BLaER1 treated with 17β-estradiol and CSF1 and Interleukin-3, amounts not matched to agents 10 nM and 100 nM (cell line): ENCODE results near the gene KCNJ1.

Source experiments
- H3K27ac ChIP-seq, 11 experiments: shearing (Covaris generic); formaldehyde crosslinking; 2 replicates each; pipeline ENCODE4 v1.8.1; 2022
- H3K27me3 ChIP-seq, 11 experiments: shearing (Covaris generic); formaldehyde crosslinking; 2 replicates each; pipeline ENCODE4 v1.8.1; 2022
- H3K36me3 ChIP-seq, 11 experiments: shearing (Covaris generic); formaldehyde crosslinking; 2 replicates each; pipeline ENCODE4 v1.8.1; 2022
- H3K4me1 ChIP-seq, 10 experiments: shearing (Covaris generic); formaldehyde crosslinking; 2 replicates each; pipeline ENCODE4 v1.8.1; 2022
- H3K4me2 ChIP-seq, 11 experiments: shearing (Covaris generic); formaldehyde crosslinking; 2 replicates each; pipeline ENCODE4 v1.8.1; 2022
- H3K4me3 ChIP-seq, 10 experiments: shearing (Covaris generic); formaldehyde crosslinking; 2 replicates each; pipeline ENCODE4 v1.8.1; 2022
- H3K9ac ChIP-seq, 11 experiments: shearing (Covaris generic); formaldehyde crosslinking; 2 replicates each; pipeline ENCODE4 v1.8.1; 2022
- H3K9me3 ChIP-seq, 11 experiments: shearing (Covaris generic); formaldehyde crosslinking; replicated peaks in 1 of 11; 2 replicates each; pipeline ENCODE4 v1.8.1; 2022
- H4K20me1 ChIP-seq, 11 experiments: shearing (Covaris generic); formaldehyde crosslinking; 2 replicates each; pipeline ENCODE4 v1.8.1; 2022
- Cebpa-rat ChIP-seq, 11 experiments: shearing (Covaris generic); IDR thresholded peaks; 2 replicates each; pipeline ENCODE4 v1.8.1; 2022

Gene KCNJ1

DNA sequence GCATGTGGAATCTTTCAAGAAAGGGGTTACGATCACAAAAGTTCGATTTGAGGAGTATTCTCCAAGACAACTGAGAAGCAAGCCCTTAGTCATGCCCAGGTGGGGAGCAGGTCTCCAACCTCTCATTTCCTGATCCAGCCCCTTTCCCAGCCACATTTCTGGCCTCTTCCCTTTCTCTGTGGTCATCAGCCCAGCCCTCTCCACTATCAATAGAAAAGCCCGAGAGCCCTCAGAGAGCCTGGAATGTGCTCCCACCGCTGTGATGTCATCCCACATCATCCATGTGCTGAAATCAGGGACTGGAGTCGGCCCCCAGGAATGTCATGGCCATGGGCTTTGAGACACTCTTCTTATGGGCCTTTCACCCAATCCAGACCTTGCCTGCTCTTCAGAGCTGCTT lies 62.6 kb downstream of the KCNJ1 start:
- H3K9me3 ChIP-seq: no peaks in the 10 kb centered on the region
- no peak overlapping the region for H3K4me2 ChIP-seq
- H3K27me3 ChIP-seq: no peaks in the 10 kb centered on the region
- H3K27ac ChIP-seq: no peak overlapping the region; a peak in 1 of 22 replicates
- TF ChIP-seq Cebpa-rat (IDR thresholded peaks at IDR 0.05): no peak
- no peak overlapping the region for H3K4me3 ChIP-seq
- H3K36me3 ChIP-seq: peaks cover 98 to 100% (median 100%) of the 10 kb centered on the region in 11 experiments
- peaks cover 87 to 100% (median 98%) of the 10 kb centered on the region in 11 experiments for H4K20me1 ChIP-seq
- H3K4me1 ChIP-seq: peaks cover 0 to 35% (median 0%) of the 10 kb centered on the region in 10 experiments; a peak in 6 of 20 replicates
- no peak overlapping the region for H3K9ac ChIP-seq

- no peaks in the 10 kb centered on the region for H3K27me3 ChIP-seq
- no peak overlapping the region for H3K9ac ChIP-seq
These were observed 63.4 kb downstream of the KCNJ1 start for GRCh38 chr11:128803449-128804245.

DNA sequence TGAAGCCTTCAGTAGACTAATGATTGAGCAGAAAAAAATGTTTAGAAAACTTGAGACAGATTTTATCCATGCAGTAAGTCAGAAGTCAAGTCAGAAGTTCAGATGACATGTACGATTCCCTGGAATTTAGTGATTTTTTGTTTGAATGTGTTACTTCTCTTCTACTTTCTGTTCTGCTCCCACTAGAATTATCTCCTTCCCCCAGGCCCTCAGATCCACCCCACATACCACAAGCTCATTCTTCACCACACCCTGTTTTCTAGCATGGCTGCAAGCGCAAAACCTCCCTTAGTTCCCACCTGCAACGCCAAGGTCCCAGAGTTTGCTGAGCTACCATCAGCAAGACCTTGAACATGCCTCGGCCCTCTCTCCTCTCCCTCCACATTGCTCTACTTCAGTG lies 64.1 kb downstream of the KCNJ1 start:
- TF ChIP-seq Cebpa-rat (IDR thresholded peaks at IDR 0.05): no peak
- no peaks in the 10 kb centered on the region for H3K9me3 ChIP-seq
- peaks cover 0 to 35% (median 0%) of the 10 kb centered on the region in 10 experiments; a peak in 6 of 20 replicates for H3K4me1 ChIP-seq
- no peak overlapping the region for H3K9ac ChIP-seq
- no peak overlapping the region for H3K4me3 ChIP-seq
- H3K4me2 ChIP-seq: peak overlapping the region in 1 of 11 experiments; percentile 34; a peak in 2 of 22 replicates
- peaks cover 96 to 100% (median 100%) of the 10 kb centered on the region in 11 experiments for H4K20me1 ChIP-seq
- no peaks in the 10 kb centered on the region for H3K27me3 ChIP-seq
- peaks cover 98 to 100% (median 100%) of the 10 kb centered on the region in 11 experiments for H3K36me3 ChIP-seq
- H3K27ac ChIP-seq: no peak overlapping the region; a peak in 1 of 22 replicates

More at GRCh38 chr11:128803449-128804245, 63.4 kb downstream of the KCNJ1 start:
- Histone ChIP-seq H4K20me1 (peaks cover 90 to 100% (median 98%) of the 10 kb centered on the region in 11 experiments), H3K36me3 (peaks cover 98 to 100% (median 100%) of the 10 kb centered on the region in 11 experiments), H3K4me2 (peak overlapping the region in 1 of 11 experiments; percentile 34; a peak in 2 of 22 replicates), H3K27ac (no peak overlapping the region; a peak in 2 of 22 replicates), H3K9me3 (no peaks in the 10 kb centered on the region), H3K4me1 (peaks cover 0 to 35% (median 0%) of the 10 kb centered on the region in 10 experiments; a peak in 6 of 20 replicates), H3K4me3 (no peak overlapping the region)
- TF ChIP-seq Cebpa-rat (IDR thresholded peaks at IDR 0.05): no peak

DNA sequence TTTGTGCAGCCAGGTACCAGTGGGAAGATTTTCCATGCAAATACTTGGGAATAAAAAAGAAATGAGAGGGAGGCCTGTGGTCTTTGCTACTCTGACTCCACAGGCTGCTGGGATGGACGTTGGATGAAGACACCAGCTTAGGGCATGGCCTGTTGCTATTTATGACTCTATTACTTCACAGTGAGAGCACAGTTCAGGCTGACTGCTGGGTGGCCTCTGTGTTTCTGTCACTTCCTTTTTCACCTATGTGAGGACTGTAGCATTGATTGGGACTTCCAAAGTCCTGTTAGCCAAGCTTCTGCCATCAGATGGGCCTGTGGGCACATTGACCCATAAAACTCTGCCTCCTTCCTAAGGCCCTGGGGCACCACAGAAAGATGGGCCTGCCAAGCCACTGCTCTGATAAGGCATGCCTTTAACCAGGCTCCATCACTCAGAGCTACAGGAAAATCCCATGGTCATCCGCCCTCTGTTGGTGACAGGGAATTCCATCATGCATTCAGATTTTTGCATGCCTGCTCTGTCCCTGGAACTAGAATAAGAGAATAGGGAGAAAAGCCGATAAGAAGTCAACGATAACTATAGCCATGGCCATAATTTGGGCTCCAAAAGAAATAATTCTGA lies 64.6 kb downstream of the KCNJ1 start:
- Histone ChIP-seq H4K20me1 (peaks cover 94 to 100% (median 100%) of the 10 kb centered on the region in 11 experiments), H3K27me3 (no peaks in the 10 kb centered on the region), H3K4me1 (peaks cover 0 to 35% (median 0%) of the 10 kb centered on the region in 10 experiments; a peak in 6 of 20 replicates), H3K9ac (no peak overlapping the region), H3K36me3 (peaks cover 98 to 100% (median 100%) of the 10 kb centered on the region in 11 experiments), H3K9me3 (no peaks in the 10 kb centered on the region), H3K27ac (no peak overlapping the region), H3K4me3 (no peak overlapping the region), H3K4me2 (peak overlapping the region in 1 of 11 experiments; percentile 8; a peak in 1 of 22 replicates)
- TF ChIP-seq Cebpa-rat (IDR thresholded peaks at IDR 0.05): no peak

DNA sequence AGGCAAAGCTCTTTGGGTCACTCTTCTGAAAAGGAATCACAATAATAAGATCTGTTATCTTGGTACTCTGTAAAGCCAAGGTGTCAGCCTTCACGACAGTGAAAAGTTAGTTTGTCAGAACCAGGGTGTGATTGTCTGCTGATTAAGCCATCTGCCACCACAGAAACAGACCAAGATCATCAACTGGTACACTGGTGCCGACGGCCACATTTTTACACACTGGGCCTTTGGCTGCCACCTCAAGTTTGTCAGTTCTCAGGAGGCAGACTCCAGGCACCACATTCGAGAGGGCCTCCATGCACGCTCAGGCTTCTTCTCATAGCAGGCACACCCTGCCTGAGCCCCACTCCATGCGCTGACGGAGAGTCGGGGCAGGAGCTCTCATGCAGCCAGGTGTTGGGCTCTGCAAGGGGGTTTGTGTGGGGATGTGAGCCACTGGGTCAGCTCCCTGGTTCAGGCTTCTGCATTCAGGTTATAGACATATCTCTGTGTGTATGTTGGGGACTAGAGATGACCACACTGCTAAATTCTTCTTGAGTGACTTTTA lies 66.2 kb downstream of the KCNJ1 start:
- no peak overlapping the region for H3K9ac ChIP-seq
- peaks cover 98 to 100% (median 100%) of the 10 kb centered on the region in 11 experiments for H3K36me3 ChIP-seq
- H3K27me3 ChIP-seq: no peaks in the 10 kb centered on the region
- H3K4me2 ChIP-seq: no peak overlapping the region
- no peak for TF ChIP-seq Cebpa-rat (IDR thresholded peaks at IDR 0.05)
- H4K20me1 ChIP-seq: peaks cover 91 to 100% (median 99%) of the 10 kb centered on the region in 11 experiments
- no peak overlapping the region for H3K27ac ChIP-seq
- no peak overlapping the region for H3K4me3 ChIP-seq
- H3K9me3 ChIP-seq: no peaks in the 10 kb centered on the region
- H3K4me1 ChIP-seq: peaks cover 0 to 35% (median 0%) of the 10 kb centered on the region in 10 experiments; a peak in 6 of 20 replicates

GRCh38 chr11:128796270-128796669 lies 70.8 kb downstream of the KCNJ1 start:
- Histone ChIP-seq H3K27me3 (no peaks in the 10 kb centered on the region), H3K4me3 (no peak overlapping the region), H3K9ac (no peak overlapping the region; a peak in 1 of 22 replicates), H3K4me1 (peaks cover 0 to 9% (median 0%) of the 10 kb centered on the region in 10 experiments; a peak in 2 of 20 replicates), H3K4me2 (no peak overlapping the region), H4K20me1 (peaks cover 71 to 100% (median 94%) of the 10 kb centered on the region in 11 experiments; a peak in 21 of 22 replicates), H3K9me3 (no peaks in the 10 kb centered on the region), H3K27ac (no peak overlapping the region), H3K36me3 (peaks cover 99 to 100% (median 100%) of the 10 kb centered on the region in 11 experiments)
- no peak for TF ChIP-seq Cebpa-rat (IDR thresholded peaks at IDR 0.05)

DNA sequence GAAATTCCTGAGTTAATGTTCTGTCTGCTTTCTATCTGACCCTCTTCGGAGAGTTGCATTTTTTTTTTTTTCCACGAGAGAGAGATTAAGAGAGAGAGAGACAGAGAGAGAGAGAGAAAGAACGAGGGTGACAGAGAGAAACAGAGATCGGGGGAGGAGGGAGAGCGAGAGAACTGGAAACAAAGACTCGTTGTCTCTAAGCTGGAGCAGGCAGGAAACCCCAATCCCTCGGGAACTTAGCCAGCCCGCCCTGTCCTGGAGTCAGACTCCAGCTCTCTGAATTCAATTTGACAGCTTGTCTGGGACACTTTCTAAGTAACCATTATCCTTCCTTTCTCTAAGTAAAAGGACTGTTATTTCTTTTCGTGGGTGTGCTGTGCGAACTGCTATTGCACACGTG lies 76.9 kb downstream of the KCNJ1 start:
- Histone ChIP-seq H3K4me1 (peaks cover 0 to 36% (median 24%) of the 10 kb centered on the region in 10 experiments; a peak in 13 of 20 replicates), H3K9me3 (no peaks in the 10 kb centered on the region), H3K27me3 (no peaks in the 10 kb centered on the region), H3K36me3 (peaks cover 97 to 100% (median 100%) of the 10 kb centered on the region in 11 experiments), H3K4me2 (peak overlapping the region in 5 of 11 experiments; percentile 20 to 42 (median 40); a peak in 6 of 22 replicates), H4K20me1 (peaks cover 76 to 99% (median 95%) of the 10 kb centered on the region in 11 experiments; a peak in 21 of 22 replicates), H3K27ac (peak overlapping the region in 3 of 11 experiments; percentile 12 to 27 (median 26); a peak in 4 of 22 replicates), H3K4me3 (no peak overlapping the region), H3K9ac (no peak overlapping the region)
- no peak for TF ChIP-seq Cebpa-rat (IDR thresholded peaks at IDR 0.05)

DNA sequence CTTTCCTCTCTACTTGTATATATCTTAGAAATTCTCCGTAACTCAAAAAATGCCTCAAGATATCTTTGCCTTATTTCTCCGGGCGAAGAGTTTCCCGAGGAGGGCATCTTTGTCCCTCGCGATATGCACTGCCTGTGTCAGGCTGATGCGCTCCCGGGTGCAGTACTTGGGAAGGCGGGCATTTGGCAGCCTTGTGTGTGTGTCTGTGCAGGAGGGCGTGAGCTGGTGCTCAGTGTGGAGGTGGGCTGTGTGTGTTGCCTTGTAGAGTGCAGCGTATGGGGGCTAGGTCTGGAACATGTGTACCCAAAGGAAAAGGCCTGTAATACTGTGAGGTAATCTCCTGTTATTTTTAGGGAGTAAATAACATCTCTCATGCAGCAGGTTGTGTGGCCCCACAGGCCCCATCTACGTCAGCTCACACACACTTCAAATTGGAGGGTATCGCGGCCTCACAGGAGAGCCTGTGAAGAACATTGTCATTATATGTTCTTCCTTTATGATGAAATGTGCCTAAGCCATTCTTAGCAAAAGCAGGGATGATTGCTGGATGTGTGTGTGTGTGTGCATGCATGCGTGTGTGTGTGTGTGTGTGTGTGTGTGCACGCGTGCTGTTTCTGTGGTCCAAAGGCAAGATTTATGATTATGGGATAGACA lies 77.5 kb downstream of the KCNJ1 start:
- peaks cover 78 to 99% (median 95%) of the 10 kb centered on the region in 11 experiments; a peak in 21 of 22 replicates for H4K20me1 ChIP-seq
- no peak for TF ChIP-seq Cebpa-rat (IDR thresholded peaks at IDR 0.05)
- H3K27ac ChIP-seq: peak overlapping the region in 3 of 11 experiments; percentile 12 to 27 (median 26); a peak in 4 of 22 replicates
- peaks cover 97 to 100% (median 100%) of the 10 kb centered on the region in 11 experiments for H3K36me3 ChIP-seq
- H3K4me2 ChIP-seq: peak overlapping the region in 6 of 11 experiments; percentile 4 to 42 (median 34); a peak in 8 of 22 replicates
- H3K9ac ChIP-seq: no peak overlapping the region
- H3K4me3 ChIP-seq: no peak overlapping the region
- no peaks in the 10 kb centered on the region for H3K27me3 ChIP-seq
- H3K4me1 ChIP-seq: peaks cover 0 to 36% (median 24%) of the 10 kb centered on the region in 10 experiments; a peak in 13 of 20 replicates
- no peaks in the 10 kb centered on the region for H3K9me3 ChIP-seq
